Nephron (organoid): ENCODE data around the gene SYNPR.

Experiments
- H3K27ac Mint-ChIP-seq, 3 experiments: 2 replicates each; pipeline ENCODE4 v1.8.0; 2020; ENCODE audit warnings: mixed read lengths in 3 of 3, mild to moderate bottlenecking in 2 of 3, moderate library complexity in 1 of 3
- H3K27me3 Mint-ChIP-seq: 2 replicates; pipeline ENCODE4 v1.8.0; 2021; ENCODE audit warnings: low read depth, mild to moderate bottlenecking, moderate library complexity, mixed read lengths
- H3K36me3 Mint-ChIP-seq: 2 replicates; pipeline ENCODE4 v1.8.0; 2020; ENCODE audit warnings: low read depth, mixed read lengths
- H3K4me1 Mint-ChIP-seq: 2 replicates; pipeline ENCODE4 v1.8.0; 2020; ENCODE audit warnings: mixed read lengths
- H3K4me3 Mint-ChIP-seq, 3 experiments: 2 replicates each; pipeline ENCODE4 v1.8.0; 2020; ENCODE audit warnings: mild to moderate bottlenecking in 3 of 3, mixed read lengths in 3 of 3, moderate library complexity in 2 of 3
- H3K9me3 Mint-ChIP-seq: 2 replicates; pipeline ENCODE4 v1.8.0; 2020; ENCODE audit warnings: mixed read lengths
- CTCF ChIP-seq, 3 experiments: fragments of 200-600 bp; sonication (generic); IDR thresholded peaks; one replicate each; pipeline ENCODE4 v1.5.0; 2021; ENCODE audit warnings: antibody characterized with exemption in 3 of 3; ENCODE audit not compliant: unreplicated experiment in 3 of 3

Gene SYNPR

GRCh38 chr3:63351159-63352007 lies 73.3 kb downstream of the SYNPR start:
- peaks cover 15% of the 10 kb centered on the region for H3K27me3 Mint-ChIP-seq
- peak; percentile 82 to 88 (median 88) for TF ChIP-seq CTCF (IDR thresholded peaks at IDR 0.05; ENCODE audit: unreplicated experiment in 3 of 3)
- no peaks in the 10 kb centered on the region for H3K36me3 Mint-ChIP-seq
- H3K9me3 Mint-ChIP-seq: no peaks in the 10 kb centered on the region
- H3K4me1 Mint-ChIP-seq: no peaks in the 10 kb centered on the region
- H3K4me3 Mint-ChIP-seq: no peak overlapping the region
- no peak overlapping the region for H3K27ac Mint-ChIP-seq

GRCh38 chr3:63352008-63352279 lies 73.8 kb downstream of the SYNPR start:
- no peak for TF ChIP-seq CTCF (IDR thresholded peaks at IDR 0.05; ENCODE audit: unreplicated experiment in 3 of 3)
- Mint-ChIP-seq H3K27me3 (peaks cover 15% of the 10 kb centered on the region), H3K9me3 (no peaks in the 10 kb centered on the region)

GRCh38 chr3:63353383-63353782 lies 75.3 kb downstream of the SYNPR start:
- H3K36me3 Mint-ChIP-seq: no peaks in the 10 kb centered on the region

More at GRCh38 chr3:63352008-63352279, 73.8 kb downstream of the SYNPR start:
- Mint-ChIP-seq H3K36me3 (no peaks in the 10 kb centered on the region), H3K4me1 (no peaks in the 10 kb centered on the region), H3K4me3 (no peak overlapping the region), H3K27ac (no peak overlapping the region)

GRCh38 chr3:63354160-63354559 lies 76.1 kb downstream of the SYNPR start:
- no peak overlapping the region for H3K27ac Mint-ChIP-seq
- no peaks in the 10 kb centered on the region for H3K9me3 Mint-ChIP-seq
- peaks cover 12% of the 10 kb centered on the region for H3K27me3 Mint-ChIP-seq
- no peak for TF ChIP-seq CTCF (IDR thresholded peaks at IDR 0.05; ENCODE audit: unreplicated experiment in 3 of 3)
- H3K36me3 Mint-ChIP-seq: no peaks in the 10 kb centered on the region
- no peak overlapping the region for H3K4me3 Mint-ChIP-seq
- H3K4me1 Mint-ChIP-seq: no peaks in the 10 kb centered on the region

More at GRCh38 chr3:63353383-63353782, 75.3 kb downstream of the SYNPR start:
- no peaks in the 10 kb centered on the region for H3K9me3 Mint-ChIP-seq
- no peaks in the 10 kb centered on the region for H3K4me1 Mint-ChIP-seq
- H3K27ac Mint-ChIP-seq: no peak overlapping the region
- no peak overlapping the region for H3K4me3 Mint-ChIP-seq
- H3K27me3 Mint-ChIP-seq: peaks cover 15% of the 10 kb centered on the region
- no peak for TF ChIP-seq CTCF (IDR thresholded peaks at IDR 0.05; ENCODE audit: unreplicated experiment in 3 of 3)

- TF ChIP-seq CTCF (IDR thresholded peaks at IDR 0.05; ENCODE audit: unreplicated experiment in 3 of 3): no peak
- Mint-ChIP-seq H3K9me3 (no peaks in the 10 kb centered on the region), H3K27me3 (peaks cover 8% of the 10 kb centered on the region), H3K4me3 (no peak overlapping the region), H3K4me1 (no peaks in the 10 kb centered on the region), H3K36me3 (no peaks in the 10 kb centered on the region), H3K27ac (no peak overlapping the region)
These were observed 77.7 kb downstream of the SYNPR start for GRCh38 chr3:63355809-63356208.

- TF ChIP-seq CTCF (IDR thresholded peaks at IDR 0.05; ENCODE audit: unreplicated experiment in 3 of 3): no peak
- Mint-ChIP-seq H3K27me3 (no peaks in the 10 kb centered on the region), H3K9me3 (no peaks in the 10 kb centered on the region), H3K27ac (no peak overlapping the region), H3K36me3 (no peaks in the 10 kb centered on the region), H3K4me1 (no peaks in the 10 kb centered on the region), H3K4me3 (no peak overlapping the region)
These were observed 86.4 kb downstream of the SYNPR start for GRCh38 chr3:63364495-63364894.
